Jurkat, Clone E6-1 (cell line): ENCODE data around the gene VDAC2.
"Not testable (repeated sequence)": the region's sequence is repeated elsewhere in the genome, so short reads cannot be mapped to it uniquely, and the experiment has no call there.

Experiments
- DNase-seq: peaks from one replicate; pipeline ENCODE4 v3.0.0-alpha.2; 2011; ENCODE audit warnings: low read depth, low spot score
- H3K4me3 ChIP-seq: 2 replicates; pipeline ENCODE4 v1.5.1; 2011; ENCODE audit warnings: mild to moderate bottlenecking, low read length, control low read depth, moderate library complexity

Gene VDAC2

GRCh38 chr10:75197066-75197465 is 13.5 kb upstream of the VDAC2 start:
- DNase-seq = no peak

GRCh38 chr10:75197906-75198305 is 12.7 kb upstream of the VDAC2 start:
- H3K4me3 ChIP-seq = no peak overlapping the region
- DNase-seq = no peak

More at GRCh38 chr10:75197066-75197465, 13.5 kb upstream of the VDAC2 start:
- H3K4me3 ChIP-seq = no peak overlapping the region

GRCh38 chr10:75199949-75200348 is 10.6 kb upstream of the VDAC2 start:
- not testable (repeated sequence) for DNase-seq, H3K4me3 ChIP-seq

GRCh38 chr10:75201793-75202307 is 8.7 kb upstream of the VDAC2 start:
- no peak overlapping the region for H3K4me3 ChIP-seq
- no peak for DNase-seq

GRCh38 chr10:75202321-75203045 is 8.1 kb upstream of the VDAC2 start:
- no peak overlapping the region for H3K4me3 ChIP-seq
- DNase-seq = no peak

GRCh38 chr10:75203046-75203620 is 7.5 kb upstream of the VDAC2 start:
- not testable (repeated sequence) for DNase-seq, H3K4me3 ChIP-seq

GRCh38 chr10:75203724-75204123 is 6.9 kb upstream of the VDAC2 start:
- DNase-seq = no peak
- H3K4me3 ChIP-seq = no peak overlapping the region

GRCh38 chr10:75205908-75206307 is 4.7 kb upstream of the VDAC2 start:
- no peak overlapping the region for H3K4me3 ChIP-seq
- no peak for DNase-seq

GRCh38 chr10:75206638-75207037 is 4.0 kb upstream of the VDAC2 start:
- H3K4me3 ChIP-seq, DNase-seq: not testable (repeated sequence)

GRCh38 chr10:75207079-75207856 is 3.3 kb upstream of the VDAC2 start:
- no peak for DNase-seq
- no peak overlapping the region for H3K4me3 ChIP-seq

- no peak overlapping the region for H3K4me3 ChIP-seq
- DNase-seq = no peak
These were observed 2.8 kb upstream of the VDAC2 start for GRCh38 chr10:75207857-75208144.

GRCh38 chr10:75208181-75208580 is 2.4 kb upstream of the VDAC2 start:
- H3K4me3 ChIP-seq = no peak overlapping the region
- no peak for DNase-seq

GRCh38 chr10:75209086-75209920 is 1.3 kb upstream of the VDAC2 start:
- DNase-seq = no peak
- peak overlapping the region; percentile 77 for H3K4me3 ChIP-seq

GRCh38 chr10:75209921-75210281 is 695 bp upstream of the VDAC2 start:
- DNase-seq = peak; percentile 72
- H3K4me3 ChIP-seq = peak overlapping the region; percentile 77

- peak overlapping the region; percentile 77 for H3K4me3 ChIP-seq
- DNase-seq = no peak
These were observed 553 bp downstream of the VDAC2 start for GRCh38 chr10:75211007-75211691.

- no peak for DNase-seq
- peak overlapping the region; percentile 77 for H3K4me3 ChIP-seq
These were observed 1.7 kb downstream of the VDAC2 start for GRCh38 chr10:75212343-75212742.

GRCh38 chr10:75220274-75220673 is 9.7 kb downstream of the VDAC2 start:
- no peak overlapping the region for H3K4me3 ChIP-seq
- no peak for DNase-seq

- DNase-seq = not testable (repeated sequence)
These were observed 10.9 kb downstream of the VDAC2 start for GRCh38 chr10:75221492-75221891.

GRCh38 chr10:75223507-75223906 is 12.9 kb downstream of the VDAC2 start:
- no peak for DNase-seq
- H3K4me3 ChIP-seq = no peak overlapping the region

More at GRCh38 chr10:75221492-75221891, 10.9 kb downstream of the VDAC2 start:
- not testable (repeated sequence) for H3K4me3 ChIP-seq
